Fibroblast of skin of left biceps (primary cell): Measurements from ENCODE around the gene PKP3.
"Not testable (repeated sequence)": the region's sequence is repeated elsewhere in the genome, so short reads cannot be mapped to it uniquely, and the experiment has no call there.

ENCODE experiments used
- DNase-seq, 2 experiments: peaks; one replicate each; pipeline ENCODE4 v3.0.0-alpha.2; 2013; ENCODE audit warnings: low read depth in 2 of 2

Gene PKP3

GRCh38 chr11:377174-377865 is 16.7 kb upstream of the PKP3 start:
- DNase-seq, result no peak

- no peak for DNase-seq
Observed at GRCh38 chr11:377883-378500, 16.0 kb upstream of the PKP3 start.

GRCh38 chr11:379205-380094 is 14.6 kb upstream of the PKP3 start:
- DNase-seq, result no peak

GRCh38 chr11:380095-380480 is 13.9 kb upstream of the PKP3 start:
- no peak for DNase-seq

GRCh38 chr11:380491-380890 is 13.5 kb upstream of the PKP3 start:
- DNase-seq, result no peak

GRCh38 chr11:380996-381395 is 13.0 kb upstream of the PKP3 start:
- no peak for DNase-seq

- no peak for DNase-seq
Observed at GRCh38 chr11:381501-382072, 12.4 kb upstream of the PKP3 start.

- no peak for DNase-seq
Observed at GRCh38 chr11:382081-382629, 11.9 kb upstream of the PKP3 start.

GRCh38 chr11:383431-383830 is 10.6 kb upstream of the PKP3 start:
- DNase-seq, result no peak

- DNase-seq, result no peak
Observed at GRCh38 chr11:384511-384910, 9.5 kb upstream of the PKP3 start.

GRCh38 chr11:385594-386351 is 8.2 kb upstream of the PKP3 start:
- no peak for DNase-seq

GRCh38 chr11:386483-386882 is 7.5 kb upstream of the PKP3 start:
- DNase-seq, result no peak

- DNase-seq, result no peak
Observed at GRCh38 chr11:387193-387793, 6.7 kb upstream of the PKP3 start.

- not testable (repeated sequence) for DNase-seq
Observed at GRCh38 chr11:389369-389768, 4.6 kb upstream of the PKP3 start.

GRCh38 chr11:390175-390574 is 3.8 kb upstream of the PKP3 start:
- DNase-seq, result no peak

GRCh38 chr11:391117-392017 is 2.6 kb upstream of the PKP3 start:
- no peak for DNase-seq

- DNase-seq, result no peak
Observed at GRCh38 chr11:392102-392777, 1.8 kb upstream of the PKP3 start.

GRCh38 chr11:393219-394033 is 583 bp upstream of the PKP3 start:
- peak; percentile 37 to 39 for DNase-seq
